Measurements from ENCODE around the gene RPAIN. TPM values are rescaled to one million over a fixed set of nuclear protein-coding genes. Genes with fewer than 3 reads are reported as not detected.

The RPAIN gene
- total and polyA plus RNA-seq, 2 of the 8 experiments (the other 6 are each of a cell fraction or from before 2014, with no cell fraction given), result 54.5 to 57.7 TPM

DNA sequence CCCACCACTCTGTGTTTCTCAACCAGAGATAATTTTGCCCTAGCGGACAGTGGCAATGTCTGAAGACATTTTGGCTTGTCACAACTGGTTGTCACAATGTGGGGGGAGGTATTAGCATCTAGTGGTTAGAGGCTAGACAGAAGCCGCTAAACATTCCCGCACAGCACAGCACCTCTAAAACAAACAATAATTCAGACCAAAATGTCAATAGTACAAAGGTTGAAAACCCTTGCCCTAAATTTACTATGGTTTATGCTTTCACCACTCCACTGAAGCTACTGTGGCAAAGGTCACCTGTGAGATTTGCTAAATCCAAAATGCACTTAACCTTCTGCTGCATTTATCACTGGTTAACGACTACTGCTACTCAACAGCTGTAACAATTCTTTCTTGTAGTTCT lies 14.6 kb upstream of the RPAIN start:
- TF ChIP-seq CHD2 (IDR thresholded peaks at IDR 0.05; ENCODE audit: low read length) (no peak), PHF8 (conservative IDR thresholded peaks at IDR 0.05; ENCODE audit: low read depth, low read length) (no peak), RNF2 (IDR thresholded peaks at IDR 0.05; ENCODE audit: borderline replicate concordance, low read depth, low read length, missing control alignments, poor library complexity, severe bottlenecking) (no peak), HDAC6 (IDR thresholded peaks at IDR 0.05; ENCODE audit: low read depth, low read length) (no peak), SAP30 (IDR thresholded peaks at IDR 0.05; ENCODE audit: insufficient read depth, insufficient replicate concordance, low read length) (no peak), KDM1A (IDR thresholded peaks at IDR 0.05; ENCODE audit: borderline replicate concordance, low read length) (no peak), TAF1 (IDR thresholded peaks at IDR 0.05; ENCODE audit: low read depth, low read length) (no peak), CREB1 (IDR thresholded peaks at IDR 0.05) (no peak)
- TF ChIP-seq, protein P1, sequence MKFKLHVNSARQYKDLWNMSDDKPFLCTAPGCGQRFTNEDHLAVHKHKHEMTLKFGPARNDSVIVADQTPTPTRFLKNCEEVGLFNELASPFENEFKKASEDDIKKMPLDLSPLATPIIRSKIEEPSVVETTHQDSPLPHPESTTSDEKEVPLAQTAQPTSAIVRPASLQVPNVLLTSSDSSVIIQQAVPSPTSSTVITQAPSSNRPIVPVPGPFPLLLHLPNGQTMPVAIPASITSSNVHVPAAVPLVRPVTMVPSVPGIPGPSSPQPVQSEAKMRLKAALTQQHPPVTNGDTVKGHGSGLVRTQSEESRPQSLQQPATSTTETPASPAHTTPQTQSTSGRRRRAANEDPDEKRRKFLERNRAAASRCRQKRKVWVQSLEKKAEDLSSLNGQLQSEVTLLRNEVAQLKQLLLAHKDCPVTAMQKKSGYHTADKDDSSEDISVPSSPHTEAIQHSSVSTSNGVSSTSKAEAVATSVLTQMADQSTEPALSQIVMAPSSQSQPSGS (IDR thresholded peaks at IDR 0.05; ENCODE audit: low read length), result no peak
- Histone ChIP-seq H3K18ac (ENCODE audit: extremely low read depth, low read length) (no peak overlapping the region), H3K79me2 (ENCODE audit: control insufficient read depth in 1 of 2, insufficient read depth in 2 of 2, low read length in 2 of 2) (no peaks in the 10 kb centered on the region), H2BK15ac (ENCODE audit: low read length) (no peak overlapping the region), H4K91ac (replicated peaks; ENCODE audit: insufficient read length, low read length) (no peak overlapping the region), H2BK12ac (ENCODE audit: low read depth, low read length) (no peak overlapping the region), H2BK120ac (replicated peaks; ENCODE audit: low read depth, low read length) (no peak overlapping the region), H4K5ac (ENCODE audit: insufficient read length, low read depth, low read length) (no peak overlapping the region), H2BK5ac (ENCODE audit: low read depth, low read length) (no peak overlapping the region), H3K56ac (replicated peaks; ENCODE audit: insufficient read length, low read depth, low read length) (no peak overlapping the region), H3K23me2 (ENCODE audit: low read depth, low read length) (no peaks in the 10 kb centered on the region), H3K23ac (ENCODE audit: insufficient read length) (no peak overlapping the region), H3K79me1 (ENCODE audit: low read depth, low read length) (no peaks in the 10 kb centered on the region; the same call in 1 of the 2 replicates), H3K14ac (ENCODE audit: insufficient read length) (no peak overlapping the region), H3K27me3 (replicated peaks in 1 of 4; ENCODE audit: control insufficient read depth in 3 of 4, extremely low read depth in 1 of 4, insufficient read depth in 3 of 4, low read length in 3 of 4) (no peaks in the 10 kb centered on the region), H3K9me3 (ENCODE audit: insufficient read depth in 2 of 2, low read depth in 1 of 2, low read length in 1 of 2) (no peaks in the 10 kb centered on the region), H3K4ac (replicated peaks; ENCODE audit: insufficient read length, low read depth, low read length) (no peak overlapping the region), H3K4me1 (replicated peaks in 1 of 4; ENCODE audit: control insufficient read depth in 3 of 4, insufficient read depth in 4 of 4, low read length in 3 of 4) (no peaks in the 10 kb centered on the region), H3K9ac (replicated peaks in 1 of 4; ENCODE audit: extremely low read depth in 1 of 4, low read depth in 3 of 4, low read length in 3 of 4) (no peak overlapping the region), H4K20me1 (replicated peaks in 1 of 2; ENCODE audit: control insufficient read depth in 1 of 2, insufficient read depth in 2 of 2, low read length in 2 of 2) (peaks cover 2% of the 10 kb centered on the region in 2 experiments), H3K27ac (ENCODE audit: low read depth, low read length) (no peak overlapping the region), H2AK5ac (ENCODE audit: low read depth, low read length) (no peak overlapping the region), H3K4me3 (ENCODE audit: extremely low read depth in 1 of 4, insufficient read depth in 2 of 4, low read depth in 3 of 4, low read length in 4 of 4) (no peak overlapping the region), H3K4me2 (ENCODE audit: insufficient read depth in 1 of 2, low read depth in 2 of 2, low read length in 2 of 2) (no peak overlapping the region), H2AFZ (ENCODE audit: low read length) (no peak overlapping the region), H4K8ac (ENCODE audit: extremely low read depth, insufficient read depth, low read length) (no peak overlapping the region), H3K36me3 (ENCODE audit: control insufficient read depth in 2 of 4, insufficient read depth in 4 of 4, low read length in 3 of 4) (peaks cover 42 to 90% (median 78%) of the 10 kb centered on the region in 4 experiments), H2BK20ac (ENCODE audit: low read length) (no peak overlapping the region)
- CTCF ChIA-PET (ENCODE audit: partially characterized antibody), result interaction anchor here (0.6 to 1.7 kb wide), 3 partner anchors 19 to 36 kb away, joined by 3 to 7 read pairs (median 5); partner anchors contain the start of gene C1QBP
- DNase-seq (ENCODE audit: low read depth in 1 of 2, low spot score in 2 of 2), result no peak
- WGBS, 2 experiments (ENCODE audit: extremely low coverage in 1 of 2, insufficient coverage in 1 of 2, insufficient read length in 1 of 2, insufficient replicate concordance in 2 of 2, low coverage in 1 of 2, low lambda C conversion rate in 2 of 2, missing lambda C conversion rate in 1 of 2), result 92% methylated on average over 4 of the region's 4 CpGs; no CpG with 5 or more reads in 1 of the 2 experiments
- POLR2A ChIA-PET (ENCODE audit: partially characterized antibody), result interaction anchor here (1.0 to 5.8 kb wide), 7 partner anchors 11 to 33 kb away, joined by 3 to 51 read pairs (median 4); partner anchors contain the start of genes NUP88 and RPAIN
- no peak for FAIRE-seq

All from H1 (cell line).